Mucosa of rectum (tissue), 2 donors: ENCODE results near the gene PRKAG2.

Experiments used
- H3K27ac ChIP-seq, 2 donors: one replicate each; pipeline ENCODE4 v1.7.0; 2013; ENCODE audit warnings: inconsistent platforms in 2 of 2, low read depth in 2 of 2, low read length in 2 of 2
- H3K27me3 ChIP-seq, 2 donors: one replicate each; pipeline ENCODE4 v1.7.0; 2013; ENCODE audit warnings: low read length in 2 of 2; ENCODE audit not compliant: control insufficient read depth in 2 of 2, insufficient read depth in 2 of 2
- H3K36me3 ChIP-seq, 2 donors: one replicate each; pipeline ENCODE4 v1.7.0; 2013; ENCODE audit warnings: low read length in 2 of 2; ENCODE audit not compliant: control insufficient read depth in 2 of 2, insufficient read depth in 2 of 2
- H3K4me1 ChIP-seq, 2 donors: one replicate each; pipeline ENCODE4 v1.7.0; 2013; ENCODE audit warnings: low read length in 2 of 2, mild to moderate bottlenecking in 1 of 2; ENCODE audit not compliant: control insufficient read depth in 2 of 2, insufficient read depth in 2 of 2
- H3K4me3 ChIP-seq, 2 donors: one replicate each; pipeline ENCODE4 v1.7.0; 2013; ENCODE audit warnings: low read length in 2 of 2
- H3K9ac ChIP-seq, 2 donors: one replicate each; pipeline ENCODE4 v1.7.0; 2013; ENCODE audit warnings: low read length in 2 of 2, low read depth in 1 of 2, mild to moderate bottlenecking in 1 of 2
- H3K9me3 ChIP-seq, 2 donors: one replicate each; pipeline ENCODE4 v1.7.0; 2013; ENCODE audit warnings: low read length in 2 of 2; ENCODE audit not compliant: control insufficient read depth in 2 of 2
- donor health status: healthy.
- donor health status: Normal muscosa, but diverticular disease.

PRKAG2 gene

DNA sequence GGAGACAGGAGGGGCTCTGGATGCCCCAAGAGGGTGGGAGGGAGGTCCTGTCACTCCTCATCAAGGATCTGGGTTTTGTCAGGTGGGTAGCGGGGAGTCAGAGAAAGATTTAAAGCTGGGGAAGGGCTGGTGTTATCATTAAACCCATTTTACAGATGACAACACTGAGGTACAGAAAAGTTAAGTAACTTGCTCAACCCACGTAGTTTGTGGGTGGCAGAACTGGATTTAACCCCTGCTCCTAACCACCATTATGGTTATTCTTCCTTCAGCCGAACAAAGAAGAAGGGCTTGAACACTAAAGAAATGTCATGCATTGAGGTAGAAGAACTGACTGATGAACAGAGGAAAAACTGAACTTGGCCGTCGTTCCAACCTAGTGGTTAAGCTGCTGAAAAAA, 24.9 kb upstream of the PRKAG2 start:
- Histone ChIP-seq H3K27ac (no peak overlapping the region), H3K27me3 (peaks cover 0 to 6% of the 10 kb centered on the region in 2 donors), H3K9me3 (no peaks in the 10 kb centered on the region), H3K36me3 (no peaks in the 10 kb centered on the region), H3K9ac (no peak overlapping the region), H3K4me1 (peaks cover 0 to 1% of the 10 kb centered on the region in 2 donors), H3K4me3 (no peak overlapping the region)

DNA sequence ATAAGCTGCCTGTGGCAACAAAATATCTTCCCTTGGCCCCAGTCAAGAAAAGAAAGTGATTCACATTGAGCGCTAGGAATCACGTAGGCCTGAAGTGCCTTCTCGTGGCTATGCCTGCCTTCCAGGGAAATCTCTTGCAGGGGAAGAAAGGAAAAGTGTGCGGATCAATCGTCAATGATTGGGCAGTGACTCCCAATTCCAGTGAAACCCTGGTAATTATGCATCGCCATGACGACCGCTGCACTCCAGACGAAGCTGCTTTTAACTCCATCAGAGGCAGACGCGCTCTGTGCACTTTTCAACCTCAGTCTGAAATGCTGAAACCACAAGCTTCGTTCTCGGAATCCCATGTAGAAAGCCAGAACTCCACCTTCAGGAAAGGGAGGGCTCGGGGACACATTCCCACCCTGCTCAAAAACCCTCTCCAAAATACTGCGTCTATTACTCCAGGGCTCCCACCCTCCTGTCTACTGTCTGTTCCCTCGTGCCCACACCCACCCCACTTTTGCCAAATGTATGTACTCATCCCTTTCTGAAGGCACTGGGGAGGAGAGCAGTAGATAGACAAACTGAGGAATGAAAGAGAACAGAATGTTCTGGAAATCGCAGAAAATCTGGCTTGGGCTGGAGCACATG, 24.2 kb upstream of the PRKAG2 start:
- Histone ChIP-seq H3K27me3 (peaks cover 0 to 6% of the 10 kb centered on the region in 2 donors), H3K4me3 (no peak overlapping the region), H3K4me1 (peaks cover 2 to 8% of the 10 kb centered on the region in 2 donors), H3K9me3 (no peaks in the 10 kb centered on the region), H3K9ac (no peak overlapping the region), H3K36me3 (no peaks in the 10 kb centered on the region), H3K27ac (no peak overlapping the region)

DNA sequence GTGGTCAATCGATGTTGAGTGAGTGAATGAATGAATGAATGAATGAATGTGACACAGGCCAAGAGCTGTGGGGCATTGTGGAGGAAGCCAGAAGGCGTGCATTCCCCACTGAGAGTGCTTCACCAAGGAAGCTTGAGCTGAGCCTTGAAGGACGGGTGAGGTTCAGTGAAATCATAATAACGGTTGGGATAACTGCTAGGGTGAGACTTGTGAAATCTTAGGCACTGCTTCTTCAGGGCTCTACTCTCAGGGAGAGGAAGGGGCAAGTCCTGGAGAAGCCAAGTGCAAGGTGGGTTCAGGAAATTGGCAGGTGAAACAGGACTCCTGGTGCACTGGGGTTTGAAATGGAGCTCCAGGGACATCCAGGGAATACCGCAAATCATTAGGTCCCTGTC, 23.7 kb upstream of the PRKAG2 start:
- H3K27me3 ChIP-seq = peaks cover 0 to 6% of the 10 kb centered on the region in 2 donors
- no peak overlapping the region for H3K9ac ChIP-seq
- H3K27ac ChIP-seq = no peak overlapping the region
- H3K4me1 ChIP-seq = peaks cover 3 to 12% of the 10 kb centered on the region in 2 donors
- H3K9me3 ChIP-seq = no peaks in the 10 kb centered on the region
- no peaks in the 10 kb centered on the region for H3K36me3 ChIP-seq
- H3K4me3 ChIP-seq = no peak overlapping the region

DNA sequence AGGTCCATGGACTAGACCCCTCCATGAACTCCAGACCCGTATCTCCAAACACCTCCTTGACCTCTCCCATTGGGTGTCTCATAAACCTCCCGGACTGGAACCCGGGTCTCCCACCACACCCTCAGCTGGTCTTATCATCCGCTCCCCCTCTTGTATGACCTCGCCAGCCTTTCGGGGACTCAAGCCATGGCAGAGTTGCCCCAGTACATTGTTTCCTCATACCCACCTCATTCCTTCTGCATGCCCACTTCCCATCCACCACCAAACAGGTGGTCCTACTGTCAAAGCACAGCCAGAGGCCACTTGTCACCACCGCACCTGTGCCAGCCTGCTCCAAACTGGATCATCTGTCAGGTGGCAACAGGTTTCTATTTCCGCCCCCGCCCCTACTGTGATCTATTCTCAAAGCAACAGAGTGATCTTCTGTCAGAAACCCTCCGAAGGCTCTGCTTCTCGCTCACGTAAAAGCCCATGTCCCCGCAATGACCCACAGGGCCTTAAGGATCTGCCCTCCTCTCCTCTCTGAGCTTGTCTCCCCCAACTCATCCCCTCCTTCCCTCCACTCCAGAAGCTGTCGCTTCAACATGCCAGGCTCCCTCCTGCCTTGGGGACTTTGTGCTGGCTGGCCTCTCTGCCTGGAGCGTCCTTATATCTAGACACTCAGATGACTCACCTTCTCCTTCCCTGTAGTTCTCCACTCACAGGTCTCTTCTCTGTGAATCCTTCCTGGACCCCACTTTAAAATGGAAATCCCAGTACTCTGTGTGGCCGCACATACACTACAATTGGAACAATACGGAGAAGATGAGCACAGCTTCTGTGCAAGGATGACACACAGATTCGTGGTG, 22.8 kb upstream of the PRKAG2 start:
- no peaks in the 10 kb centered on the region for H3K9me3 ChIP-seq
- H3K27ac ChIP-seq = no peak overlapping the region

DNA sequence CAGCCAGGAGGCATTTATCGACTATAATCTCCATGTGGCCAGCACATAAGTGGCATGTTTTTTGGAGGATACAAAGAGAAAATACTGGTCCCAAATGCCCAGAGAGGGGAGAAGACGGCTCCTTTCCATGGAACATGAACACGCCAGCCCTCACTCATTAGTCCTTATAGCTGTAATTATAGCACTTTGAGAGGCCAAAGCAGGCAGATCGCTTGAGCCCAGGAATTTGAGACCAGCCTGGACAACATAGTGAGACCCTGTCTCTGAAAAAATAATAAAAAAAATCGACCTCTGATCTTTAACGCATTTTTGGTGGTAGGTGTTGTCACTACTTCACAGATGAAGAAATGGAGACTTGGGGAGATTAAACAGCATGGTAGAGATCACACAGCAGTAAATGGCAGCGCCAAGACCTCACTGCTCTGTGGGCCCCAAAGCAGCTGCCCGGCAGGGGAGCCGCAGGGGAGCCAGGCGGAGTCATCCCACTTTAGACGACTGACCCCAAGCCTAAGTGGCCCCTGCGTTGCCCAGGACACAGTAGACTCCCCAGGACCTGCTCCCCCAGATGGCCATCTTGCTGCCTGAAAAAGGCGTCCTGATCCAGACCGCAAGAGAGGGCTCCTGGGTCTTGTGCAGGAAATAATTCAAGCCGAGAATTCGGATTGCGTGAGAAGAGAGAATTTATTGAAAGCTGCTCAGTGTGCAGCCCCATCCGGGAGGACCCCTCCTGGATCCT, 21.2 kb upstream of the PRKAG2 start:
- Histone ChIP-seq H3K9me3 (no peaks in the 10 kb centered on the region), H3K36me3 (no peaks in the 10 kb centered on the region), H3K27me3 (peaks cover 0 to 3% of the 10 kb centered on the region in 2 donors), H3K9ac (no peak overlapping the region), H3K4me1 (peaks cover 3 to 27% of the 10 kb centered on the region in 2 donors), H3K27ac (no peak overlapping the region), H3K4me3 (no peak overlapping the region)

More for the DNA sequence above, 22.8 kb upstream of the PRKAG2 start:
- no peak overlapping the region for H3K4me3 ChIP-seq
- no peaks in the 10 kb centered on the region for H3K36me3 ChIP-seq
- H3K27me3 ChIP-seq = peaks cover 0 to 3% of the 10 kb centered on the region in 2 donors
- no peak overlapping the region for H3K9ac ChIP-seq
- H3K4me1 ChIP-seq = peaks cover 3 to 18% of the 10 kb centered on the region in 2 donors

DNA sequence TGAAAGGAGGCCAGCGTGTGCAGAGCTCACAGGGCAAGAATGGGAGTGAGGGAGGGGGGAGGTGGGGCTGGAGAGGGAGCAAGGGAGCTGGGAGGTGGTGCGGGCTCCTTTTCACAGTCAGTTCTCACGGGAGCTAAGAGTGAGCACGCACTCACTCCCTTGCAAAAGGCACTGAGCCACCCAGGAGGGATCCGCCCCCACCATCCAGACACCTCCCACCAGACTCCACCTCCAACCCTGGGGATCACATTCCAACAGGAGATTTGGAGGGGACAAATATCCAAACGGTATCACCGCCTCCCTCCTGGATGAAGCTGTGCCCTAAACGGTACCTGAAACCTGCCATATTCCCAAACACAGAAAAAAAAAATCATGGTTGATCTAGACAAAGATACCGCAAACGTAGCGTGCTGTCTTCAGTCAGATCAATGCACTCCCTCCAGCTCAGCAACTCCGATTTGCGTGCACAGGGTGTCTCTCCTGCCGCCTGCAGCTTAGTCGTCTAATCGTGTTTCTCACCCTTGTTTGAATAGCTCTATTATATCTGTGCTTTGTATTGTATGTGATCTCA, 20.3 kb upstream of the PRKAG2 start:
- Histone ChIP-seq H3K27ac (peak overlapping the region in 1 of 2 donors; percentile 23), H3K9ac (no peak overlapping the region)

DNA sequence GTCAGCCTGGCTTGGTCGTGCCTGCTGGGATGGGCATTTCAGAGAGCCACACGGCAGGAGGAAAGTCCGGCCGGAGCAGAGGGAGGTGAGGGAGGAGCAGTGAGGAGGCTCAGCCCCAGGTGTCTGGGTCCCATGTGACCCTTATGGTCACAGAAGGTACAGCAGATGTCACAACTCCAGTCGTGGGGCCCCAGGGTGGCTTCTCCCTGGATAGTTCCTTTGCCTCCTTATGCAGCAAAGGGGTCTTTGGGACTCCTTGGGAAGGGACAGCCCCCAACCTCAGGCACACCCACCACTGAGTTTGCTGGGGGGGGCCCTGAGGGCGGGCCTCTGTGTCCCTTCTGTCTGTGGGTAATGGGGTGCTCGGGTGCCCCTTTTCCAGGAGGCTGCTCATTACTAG, 19.6 kb upstream of the PRKAG2 start:
- Histone ChIP-seq H3K27me3 (peaks cover 0 to 3% of the 10 kb centered on the region in 2 donors), H3K36me3 (no peaks in the 10 kb centered on the region), H3K4me3 (no peak overlapping the region), H3K9me3 (no peaks in the 10 kb centered on the region), H3K4me1 (peaks cover 4 to 31% of the 10 kb centered on the region in 2 donors), H3K27ac (no peak overlapping the region), H3K9ac (no peak overlapping the region)

More for the DNA sequence above, 20.3 kb upstream of the PRKAG2 start:
- peaks cover 3 to 27% of the 10 kb centered on the region in 2 donors for H3K4me1 ChIP-seq
- H3K27me3 ChIP-seq = peaks cover 0 to 3% of the 10 kb centered on the region in 2 donors
- H3K36me3 ChIP-seq = no peaks in the 10 kb centered on the region
- H3K9me3 ChIP-seq = no peaks in the 10 kb centered on the region
- H3K4me3 ChIP-seq = peak overlapping the region in 1 of 2 donors; percentile 35

DNA sequence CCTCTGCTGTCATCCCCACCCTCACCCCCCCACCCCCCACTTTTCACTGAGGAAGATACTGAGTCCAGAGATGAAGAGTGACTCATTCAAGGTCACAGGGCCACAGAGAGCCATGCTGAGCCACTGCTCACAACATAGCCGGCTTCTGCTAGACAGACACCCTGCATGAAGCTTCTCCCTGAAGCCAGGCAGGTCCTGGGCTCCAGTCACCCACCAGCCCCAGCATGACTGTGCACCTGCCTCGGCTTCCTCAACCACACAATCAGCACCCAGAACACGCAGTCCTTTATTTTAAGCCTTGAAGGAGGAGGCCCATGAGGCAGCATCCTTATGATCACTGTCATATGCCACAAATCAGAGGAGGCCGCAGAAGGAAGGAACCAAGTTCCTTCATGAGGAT, 19.2 kb upstream of the PRKAG2 start:
- no peaks in the 10 kb centered on the region for H3K36me3 ChIP-seq
- H3K4me1 ChIP-seq = peaks cover 7 to 32% of the 10 kb centered on the region in 2 donors
- H3K4me3 ChIP-seq = no peak overlapping the region
- H3K27ac ChIP-seq = no peak overlapping the region
- H3K9ac ChIP-seq = no peak overlapping the region
- peaks cover 0 to 3% of the 10 kb centered on the region in 2 donors for H3K27me3 ChIP-seq
- no peaks in the 10 kb centered on the region for H3K9me3 ChIP-seq

DNA sequence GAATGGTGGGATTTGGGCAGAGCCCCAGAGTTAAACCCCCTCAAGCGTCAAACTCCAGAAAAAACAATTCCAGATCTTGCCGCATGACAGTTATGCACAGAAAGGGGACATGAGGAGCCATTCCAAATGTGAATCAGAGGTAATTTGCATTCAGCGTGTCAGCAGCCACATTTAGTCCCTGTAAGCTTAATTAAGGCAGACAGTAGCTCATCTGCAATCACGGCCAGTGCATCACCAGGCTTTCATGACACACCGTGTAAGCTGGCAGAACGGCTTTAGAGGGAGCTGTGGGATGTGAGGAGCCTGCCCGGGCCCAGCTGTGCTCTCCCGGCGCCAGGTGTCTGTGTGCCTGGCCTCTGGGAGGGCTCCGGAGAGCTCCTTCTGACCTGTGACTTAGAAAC, 18.7 kb upstream of the PRKAG2 start:
- H3K36me3 ChIP-seq = no peaks in the 10 kb centered on the region
- H3K9me3 ChIP-seq = no peaks in the 10 kb centered on the region
- H3K9ac ChIP-seq = peak overlapping the region in 1 of 2 donors; percentile 41
- H3K27me3 ChIP-seq = peaks cover 0 to 5% of the 10 kb centered on the region in 2 donors
- peaks cover 7 to 32% of the 10 kb centered on the region in 2 donors for H3K4me1 ChIP-seq
- H3K4me3 ChIP-seq = no peak overlapping the region
- H3K27ac ChIP-seq = peak overlapping the region in 1 of 2 donors; percentile 71
